GM23338 (cell line): ENCODE results near the gene CRX. TPM values are rescaled to one million over a fixed set of nuclear protein-coding genes. Genes with fewer than 3 reads are reported as not detected.

Experiments
- ATAC-seq: fragments of 200-7000 bp; cut with Tn5 transposase; 3 replicates; pipeline ENCODE4 v1.9.1; 2020
- DNase-seq: peaks from one replicate; pipeline ENCODE4 v3.0.0-alpha.2; 2015; ENCODE audit warnings: low spot score
- H2AFZ ChIP-seq: fragments of 200-600 bp; sonication (generic); 2 replicates; pipeline ENCODE4 v1.8.0; 2016; ENCODE audit warnings: antibody characterized with exemption, mild to moderate bottlenecking, moderate library complexity
- H3F3A ChIP-seq: fragments of 200-600 bp; sonication (generic); replicated peaks from 2 replicates; pipeline ENCODE4 v1.8.0; 2017; ENCODE audit warnings: antibody characterized with exemption, mixed run types, low read depth
- H3K27ac ChIP-seq: fragments of 200-600 bp; sonication (generic); 2 replicates; pipeline ENCODE4 v1.6.1; 2016; ENCODE audit warnings: low read depth
- H3K27me3 ChIP-seq: fragments of 200-600 bp; sonication (generic); 2 replicates; pipeline ENCODE4 v1.8.0; 2016; ENCODE audit warnings: mild to moderate bottlenecking, mixed run types, moderate library complexity; ENCODE audit not compliant: insufficient read depth
- H3K36me3 ChIP-seq: fragments of 200-600 bp; sonication (generic); 2 replicates; pipeline ENCODE4 v1.8.0; 2016; ENCODE audit warnings: mild to moderate bottlenecking; ENCODE audit not compliant: insufficient read depth
- H3K4me1 ChIP-seq: fragments of 200-600 bp; sonication (generic); 2 replicates; pipeline ENCODE4 v1.8.0; 2016; ENCODE audit warnings: mild to moderate bottlenecking, moderate library complexity; ENCODE audit not compliant: insufficient read depth
- H3K4me2 ChIP-seq: fragments of 200-600 bp; sonication (generic); 2 replicates; pipeline ENCODE4 v1.7.1; 2017; ENCODE audit warnings: mixed run types
- H3K4me3 ChIP-seq: fragments of 200-600 bp; sonication (generic); 2 replicates; pipeline ENCODE4 v1.6.1; 2016; ENCODE audit warnings: mixed run types
- H3K79me2 ChIP-seq: fragments of 200-600 bp; sonication (generic); replicated peaks from 2 replicates; pipeline ENCODE4 v1.8.0; 2017; ENCODE audit warnings: mild to moderate bottlenecking; ENCODE audit not compliant: insufficient read depth
- H3K9me2 ChIP-seq: fragments of 200-600 bp; sonication (generic); 2 replicates; pipeline ENCODE4 v1.8.0; 2017; ENCODE audit not compliant: insufficient read depth
- H4K20me1 ChIP-seq: fragments of 200-600 bp; sonication (generic); replicated peaks from 2 replicates; pipeline ENCODE4 v1.8.0; 2017; ENCODE audit warnings: mild to moderate bottlenecking; ENCODE audit not compliant: insufficient read depth
- H3K27ac Mint-ChIP-seq: 2 replicates; pipeline ENCODE4 v1.8.0; 2020; ENCODE audit warnings: inconsistent platforms, mild to moderate bottlenecking, moderate library complexity, mixed read lengths
- H3K27me3 Mint-ChIP-seq: 3 replicates; pipeline ENCODE4 v1.8.0; 2022; ENCODE audit warnings: low read depth, mild to moderate bottlenecking, moderate library complexity, mixed read lengths, inconsistent platforms; ENCODE audit not compliant: insufficient read depth, poor library complexity
- H3K36me3 Mint-ChIP-seq: 3 replicates; pipeline ENCODE4 v1.8.0; 2021; ENCODE audit warnings: low read depth, mild to moderate bottlenecking, inconsistent platforms, moderate library complexity, mixed read lengths
- H3K4me1 Mint-ChIP-seq: 3 replicates; pipeline ENCODE4 v1.8.0; 2020; ENCODE audit warnings: mild to moderate bottlenecking, inconsistent platforms, mixed read lengths
- H3K4me3 Mint-ChIP-seq: 3 replicates; pipeline ENCODE4 v1.8.0; 2021; ENCODE audit warnings: moderate library complexity, mild to moderate bottlenecking, inconsistent platforms, mixed read lengths
- H3K9me3 Mint-ChIP-seq: 3 replicates; pipeline ENCODE4 v1.8.0; 2020; ENCODE audit warnings: moderate library complexity, mild to moderate bottlenecking, inconsistent platforms, mixed read lengths
- EZH2 ChIP-seq: fragments of 200-600 bp; sonication (generic); IDR thresholded peaks from one replicate; pipeline ENCODE4 v1.8.0; 2017; ENCODE audit warnings: antibody characterized with exemption, mild to moderate bottlenecking, low read depth; ENCODE audit not compliant: unreplicated experiment
- EZH2phosphoT487 ChIP-seq: fragments of 200-600 bp; sonication (generic); IDR thresholded peaks from one replicate; pipeline ENCODE4 v1.8.1; 2018; ENCODE audit warnings: antibody characterized with exemption; ENCODE audit not compliant: unreplicated experiment
- JUNB ChIP-seq: IDR thresholded peaks from one replicate; pipeline ENCODE4 v1.6.1; 2016; ENCODE audit warnings: antibody characterized with exemption; ENCODE audit not compliant: unreplicated experiment
- POLR2AphosphoS5 ChIP-seq: IDR thresholded peaks from 2 replicates; pipeline ENCODE4 v1.6.1; 2016; ENCODE audit warnings: antibody characterized with exemption, low read depth
- STAT1 ChIP-seq: IDR thresholded peaks from one replicate; pipeline ENCODE4 v1.6.1; 2016; ENCODE audit warnings: antibody characterized with exemption; ENCODE audit not compliant: unreplicated experiment
- ZNF114 ChIP-seq: fragments of 250-450 bp; sonication (Bioruptor Pico); IDR thresholded peaks from 2 replicates; pipeline ENCODE4 v1.5.0; 2020; ENCODE audit warnings: mild to moderate bottlenecking, moderate library complexity
- ZNF331 ChIP-seq: fragments of 250-450 bp; sonication (Bioruptor Pico); IDR thresholded peaks from 2 replicates; pipeline ENCODE4 v1.5.0; 2020; ENCODE audit warnings: low read depth, mild to moderate bottlenecking, moderate library complexity
- polyA plus RNA-seq: library from polyadenylated mRNA; unstranded; fragments of >200 nt; fragmentation: Nextera tagmentation; extraction: Ambion mirVana; gene quantifications from 2 replicates; pipeline ENCODE4 v1.2.1, GENCODE V29; 2016
- total RNA-seq: library from RNA; depleted of rRNA; stranded (reverse); fragments of >200 nt; shearing (Covaris generic); gene quantifications from 2 replicates; pipeline ENCODE4 v1.2.3, GENCODE V29; 2014
- TF ChIP-seq, protein P1 (sequence below), 2 experiments: fragments of 200-600 bp in 1 of 2; sonication (generic) in 1 of 2; conservative IDR thresholded peaks; 2 replicates each; pipeline versions ENCODE4 v1.5.1 to v1.6.1; 2016 to 2017; ENCODE audit warnings: antibody characterized with exemption in 2 of 2, low read depth in 2 of 2, mild to moderate bottlenecking in 2 of 2, moderate library complexity in 1 of 2
- TF ChIP-seq, protein P2 (sequence below): IDR thresholded peaks from one replicate; pipeline ENCODE4 v1.6.1; 2018; ENCODE audit warnings: antibody characterized with exemption; ENCODE audit not compliant: unreplicated experiment
- TF ChIP-seq, protein P3 (sequence below): fragments of 250-450 bp; sonication (Bioruptor Pico); IDR thresholded peaks from 2 replicates; pipeline ENCODE4 v1.5.0; 2020; ENCODE audit warnings: mild to moderate bottlenecking, moderate library complexity

The CRX gene
- total and polyA plus RNA-seq, 2 experiments from 2014 or later = 0.15 TPM; not detected in 1

DNA sequence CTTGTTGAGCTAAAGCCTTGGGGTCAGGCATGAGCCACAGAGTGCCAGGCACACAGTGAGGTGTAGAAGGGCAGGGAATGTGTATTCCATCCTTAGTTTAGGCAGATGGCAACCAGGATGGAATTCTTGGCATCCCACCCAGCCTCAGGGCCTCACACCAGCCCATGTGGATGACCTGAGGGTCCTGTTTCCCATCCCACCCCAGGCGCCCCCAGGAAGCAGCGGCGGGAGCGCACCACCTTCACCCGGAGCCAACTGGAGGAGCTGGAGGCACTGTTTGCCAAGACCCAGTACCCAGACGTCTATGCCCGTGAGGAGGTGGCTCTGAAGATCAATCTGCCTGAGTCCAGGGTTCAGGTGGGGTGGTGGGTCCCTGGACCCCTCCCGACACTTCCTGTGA lies 14.3 kb downstream of the CRX start (continued):
- TF ChIP-seq, protein P1, sequence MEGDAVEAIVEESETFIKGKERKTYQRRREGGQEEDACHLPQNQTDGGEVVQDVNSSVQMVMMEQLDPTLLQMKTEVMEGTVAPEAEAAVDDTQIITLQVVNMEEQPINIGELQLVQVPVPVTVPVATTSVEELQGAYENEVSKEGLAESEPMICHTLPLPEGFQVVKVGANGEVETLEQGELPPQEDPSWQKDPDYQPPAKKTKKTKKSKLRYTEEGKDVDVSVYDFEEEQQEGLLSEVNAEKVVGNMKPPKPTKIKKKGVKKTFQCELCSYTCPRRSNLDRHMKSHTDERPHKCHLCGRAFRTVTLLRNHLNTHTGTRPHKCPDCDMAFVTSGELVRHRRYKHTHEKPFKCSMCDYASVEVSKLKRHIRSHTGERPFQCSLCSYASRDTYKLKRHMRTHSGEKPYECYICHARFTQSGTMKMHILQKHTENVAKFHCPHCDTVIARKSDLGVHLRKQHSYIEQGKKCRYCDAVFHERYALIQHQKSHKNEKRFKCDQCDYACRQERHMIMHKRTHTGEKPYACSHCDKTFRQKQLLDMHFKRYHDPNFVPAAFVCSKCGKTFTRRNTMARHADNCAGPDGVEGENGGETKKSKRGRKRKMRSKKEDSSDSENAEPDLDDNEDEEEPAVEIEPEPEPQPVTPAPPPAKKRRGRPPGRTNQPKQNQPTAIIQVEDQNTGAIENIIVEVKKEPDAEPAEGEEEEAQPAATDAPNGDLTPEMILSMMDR (conservative IDR thresholded peaks at IDR 0.05; ENCODE audit: low read depth in 2 of 2) = no peak
- TF ChIP-seq EZH2phosphoT487 = no peak
- no peak for TF ChIP-seq ZNF114 (CRISPR knock-in tag)
- TF ChIP-seq, protein P2, sequence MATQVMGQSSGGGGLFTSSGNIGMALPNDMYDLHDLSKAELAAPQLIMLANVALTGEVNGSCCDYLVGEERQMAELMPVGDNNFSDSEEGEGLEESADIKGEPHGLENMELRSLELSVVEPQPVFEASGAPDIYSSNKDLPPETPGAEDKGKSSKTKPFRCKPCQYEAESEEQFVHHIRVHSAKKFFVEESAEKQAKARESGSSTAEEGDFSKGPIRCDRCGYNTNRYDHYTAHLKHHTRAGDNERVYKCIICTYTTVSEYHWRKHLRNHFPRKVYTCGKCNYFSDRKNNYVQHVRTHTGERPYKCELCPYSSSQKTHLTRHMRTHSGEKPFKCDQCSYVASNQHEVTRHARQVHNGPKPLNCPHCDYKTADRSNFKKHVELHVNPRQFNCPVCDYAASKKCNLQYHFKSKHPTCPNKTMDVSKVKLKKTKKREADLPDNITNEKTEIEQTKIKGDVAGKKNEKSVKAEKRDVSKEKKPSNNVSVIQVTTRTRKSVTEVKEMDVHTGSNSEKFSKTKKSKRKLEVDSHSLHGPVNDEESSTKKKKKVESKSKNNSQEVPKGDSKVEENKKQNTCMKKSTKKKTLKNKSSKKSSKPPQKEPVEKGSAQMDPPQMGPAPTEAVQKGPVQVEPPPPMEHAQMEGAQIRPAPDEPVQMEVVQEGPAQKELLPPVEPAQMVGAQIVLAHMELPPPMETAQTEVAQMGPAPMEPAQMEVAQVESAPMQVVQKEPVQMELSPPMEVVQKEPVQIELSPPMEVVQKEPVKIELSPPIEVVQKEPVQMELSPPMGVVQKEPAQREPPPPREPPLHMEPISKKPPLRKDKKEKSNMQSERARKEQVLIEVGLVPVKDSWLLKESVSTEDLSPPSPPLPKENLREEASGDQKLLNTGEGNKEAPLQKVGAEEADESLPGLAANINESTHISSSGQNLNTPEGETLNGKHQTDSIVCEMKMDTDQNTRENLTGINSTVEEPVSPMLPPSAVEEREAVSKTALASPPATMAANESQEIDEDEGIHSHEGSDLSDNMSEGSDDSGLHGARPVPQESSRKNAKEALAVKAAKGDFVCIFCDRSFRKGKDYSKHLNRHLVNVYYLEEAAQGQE = no peak

DNA sequence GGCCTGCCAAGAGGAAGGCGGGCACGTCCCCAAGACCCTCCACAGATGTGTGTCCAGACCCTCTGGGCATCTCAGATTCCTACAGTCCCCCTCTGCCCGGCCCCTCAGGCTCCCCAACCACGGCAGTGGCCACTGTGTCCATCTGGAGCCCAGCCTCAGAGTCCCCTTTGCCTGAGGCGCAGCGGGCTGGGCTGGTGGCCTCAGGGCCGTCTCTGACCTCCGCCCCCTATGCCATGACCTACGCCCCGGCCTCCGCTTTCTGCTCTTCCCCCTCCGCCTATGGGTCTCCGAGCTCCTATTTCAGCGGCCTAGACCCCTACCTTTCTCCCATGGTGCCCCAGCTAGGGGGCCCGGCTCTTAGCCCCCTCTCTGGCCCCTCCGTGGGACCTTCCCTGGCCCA lies 17.7 kb downstream of the CRX start:
- Histone ChIP-seq H3K4me1 (peaks cover 8% of the 10 kb centered on the region), H3K4me2 (peak overlapping the region; percentile 55; the same call in 1 of the 2 replicates)
- TF ChIP-seq, protein P3, sequence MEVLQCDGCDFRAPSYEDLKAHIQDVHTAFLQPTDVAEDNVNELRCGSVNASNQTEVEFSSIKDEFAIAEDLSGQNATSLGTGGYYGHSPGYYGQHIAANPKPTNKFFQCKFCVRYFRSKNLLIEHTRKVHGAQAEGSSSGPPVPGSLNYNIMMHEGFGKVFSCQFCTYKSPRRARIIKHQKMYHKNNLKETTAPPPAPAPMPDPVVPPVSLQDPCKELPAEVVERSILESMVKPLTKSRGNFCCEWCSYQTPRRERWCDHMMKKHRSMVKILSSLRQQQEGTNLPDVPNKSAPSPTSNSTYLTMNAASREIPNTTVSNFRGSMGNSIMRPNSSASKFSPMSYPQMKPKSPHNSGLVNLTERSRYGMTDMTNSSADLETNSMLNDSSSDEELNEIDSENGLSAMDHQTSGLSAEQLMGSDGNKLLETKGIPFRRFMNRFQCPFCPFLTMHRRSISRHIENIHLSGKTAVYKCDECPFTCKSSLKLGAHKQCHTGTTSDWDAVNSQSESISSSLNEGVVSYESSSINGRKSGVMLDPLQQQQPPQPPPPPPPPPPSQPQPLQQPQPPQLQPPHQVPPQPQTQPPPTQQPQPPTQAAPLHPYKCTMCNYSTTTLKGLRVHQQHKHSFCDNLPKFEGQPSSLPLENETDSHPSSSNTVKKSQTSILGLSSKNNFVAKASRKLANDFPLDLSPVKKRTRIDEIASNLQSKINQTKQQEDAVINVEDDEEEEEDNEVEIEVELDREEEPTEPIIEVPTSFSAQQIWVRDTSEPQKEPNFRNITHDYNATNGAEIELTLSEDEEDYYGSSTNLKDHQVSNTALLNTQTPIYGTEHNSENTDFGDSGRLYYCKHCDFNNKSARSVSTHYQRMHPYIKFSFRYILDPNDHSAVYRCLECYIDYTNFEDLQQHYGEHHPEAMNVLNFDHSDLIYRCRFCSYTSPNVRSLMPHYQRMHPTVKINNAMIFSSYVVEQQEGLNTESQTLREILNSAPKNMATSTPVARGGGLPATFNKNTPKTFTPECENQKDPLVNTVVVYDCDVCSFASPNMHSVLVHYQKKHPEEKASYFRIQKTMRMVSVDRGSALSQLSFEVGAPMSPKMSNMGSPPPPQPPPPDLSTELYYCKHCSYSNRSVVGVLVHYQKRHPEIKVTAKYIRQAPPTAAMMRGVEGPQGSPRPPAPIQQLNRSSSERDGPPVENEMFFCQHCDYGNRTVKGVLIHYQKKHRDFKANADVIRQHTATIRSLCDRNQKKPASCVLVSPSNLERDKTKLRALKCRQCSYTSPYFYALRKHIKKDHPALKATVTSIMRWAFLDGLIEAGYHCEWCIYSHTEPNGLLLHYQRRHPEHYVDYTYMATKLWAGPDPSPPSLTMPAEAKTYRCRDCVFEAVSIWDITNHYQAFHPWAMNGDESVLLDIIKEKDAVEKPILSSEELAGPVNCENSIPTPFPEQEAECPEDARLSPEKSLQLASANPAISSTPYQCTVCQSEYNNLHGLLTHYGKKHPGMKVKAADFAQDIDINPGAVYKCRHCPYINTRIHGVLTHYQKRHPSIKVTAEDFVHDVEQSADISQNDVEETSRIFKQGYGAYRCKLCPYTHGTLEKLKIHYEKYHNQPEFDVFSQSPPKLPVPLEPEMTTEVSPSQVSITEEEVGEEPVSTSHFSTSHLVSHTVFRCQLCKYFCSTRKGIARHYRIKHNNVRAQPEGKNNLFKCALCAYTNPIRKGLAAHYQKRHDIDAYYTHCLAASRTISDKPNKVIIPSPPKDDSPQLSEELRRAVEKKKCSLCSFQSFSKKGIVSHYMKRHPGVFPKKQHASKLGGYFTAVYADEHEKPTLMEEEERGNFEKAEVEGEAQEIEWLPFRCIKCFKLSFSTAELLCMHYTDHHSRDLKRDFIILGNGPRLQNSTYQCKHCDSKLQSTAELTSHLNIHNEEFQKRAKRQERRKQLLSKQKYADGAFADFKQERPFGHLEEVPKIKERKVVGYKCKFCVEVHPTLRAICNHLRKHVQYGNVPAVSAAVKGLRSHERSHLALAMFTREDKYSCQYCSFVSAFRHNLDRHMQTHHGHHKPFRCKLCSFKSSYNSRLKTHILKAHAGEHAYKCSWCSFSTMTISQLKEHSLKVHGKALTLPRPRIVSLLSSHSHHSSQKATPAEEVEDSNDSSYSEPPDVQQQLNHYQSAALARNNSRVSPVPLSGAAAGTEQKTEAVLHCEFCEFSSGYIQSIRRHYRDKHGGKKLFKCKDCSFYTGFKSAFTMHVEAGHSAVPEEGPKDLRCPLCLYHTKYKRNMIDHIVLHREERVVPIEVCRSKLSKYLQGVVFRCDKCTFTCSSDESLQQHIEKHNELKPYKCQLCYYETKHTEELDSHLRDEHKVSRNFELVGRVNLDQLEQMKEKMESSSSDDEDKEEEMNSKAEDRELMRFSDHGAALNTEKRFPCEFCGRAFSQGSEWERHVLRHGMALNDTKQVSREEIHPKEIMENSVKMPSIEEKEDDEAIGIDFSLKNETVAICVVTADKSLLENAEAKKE (CRISPR knock-in tag) = no peak
- TF ChIP-seq JUNB (no peak), ZNF331 (CRISPR knock-in tag) (no peak), POLR2AphosphoS5 (no peak), STAT1 (no peak), EZH2 (no peak)
- TF ChIP-seq, protein P2 = no peak

More for the DNA sequence above, 17.7 kb downstream of the CRX start:
- H4K20me1 ChIP-seq = no peaks in the 10 kb centered on the region
- DNase-seq (no peak), ATAC-seq (peak; percentile 14; the same call in 2 of the 3 replicates)
- Mint-ChIP-seq H3K27me3 (peaks cover 11% of the 10 kb centered on the region), H3K27ac (no peak overlapping the region), H3K36me3 (peaks cover 3% of the 10 kb centered on the region; the same call in 1 of the 3 replicates), H3K4me3 (no peak overlapping the region), H3K9me3 (no peaks in the 10 kb centered on the region), H3K4me1 (peaks cover 16% of the 10 kb centered on the region)
- H3K27me3 ChIP-seq = no peaks in the 10 kb centered on the region
- H3K36me3 ChIP-seq = no peaks in the 10 kb centered on the region
- H3K9me2 ChIP-seq = no peaks in the 10 kb centered on the region; the same call in 1 of the 2 replicates
- H3K4me3 ChIP-seq = no peak overlapping the region
- H3F3A ChIP-seq = peaks cover 10% of the 10 kb centered on the region
- H2AFZ ChIP-seq = peak overlapping the region; percentile 69; the same call in 1 of the 2 replicates
- no peak overlapping the region for H3K27ac ChIP-seq
- H3K79me2 ChIP-seq = no peaks in the 10 kb centered on the region
